Measurements from ENCODE around the gene CR1. TPM values are rescaled to one million over a fixed set of nuclear protein-coding genes. Genes with fewer than 3 reads are reported as not detected.

CR1 gene
- total RNA-seq, 1 experiment from 2014 or later, result not detected

DNA sequence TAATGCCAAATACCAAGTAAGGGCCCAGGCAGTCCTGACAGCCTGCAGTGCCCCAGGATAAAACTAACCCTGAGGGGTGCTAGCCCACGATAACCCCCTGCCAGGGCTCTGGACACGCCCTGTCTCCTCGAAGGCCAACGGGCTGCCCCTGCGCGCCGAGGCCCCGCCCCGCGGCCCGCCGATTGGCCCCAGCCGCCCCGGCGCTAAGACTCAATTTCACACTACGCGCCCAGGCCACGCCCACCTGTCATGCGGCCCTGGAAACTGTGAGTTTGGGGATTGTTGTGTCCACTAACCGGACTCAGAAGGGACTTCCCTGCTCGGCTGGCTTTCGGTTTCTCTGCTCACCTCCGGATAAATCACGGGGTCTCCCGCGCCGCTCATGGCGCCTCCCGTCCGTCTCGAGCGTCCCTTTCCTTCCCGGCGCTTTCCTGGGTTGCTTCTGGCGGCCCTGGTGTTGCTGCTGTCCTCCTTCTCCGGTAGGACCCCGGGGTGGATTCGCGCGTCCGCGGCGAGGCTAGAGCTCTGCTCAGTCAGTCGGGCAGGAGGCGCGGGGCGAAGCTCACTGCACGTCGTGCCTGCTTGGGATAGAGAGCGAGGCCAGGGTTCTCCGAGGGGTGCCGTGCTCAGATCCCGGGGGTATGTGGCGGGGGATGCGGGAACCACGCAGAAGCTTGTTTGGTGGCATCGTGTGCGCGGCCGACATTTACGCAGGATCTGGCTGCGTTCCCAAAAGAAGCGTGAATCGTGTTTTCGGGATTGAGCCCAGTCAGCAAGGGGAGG, 149.1 kb downstream of the CR1 start, which contains the start of gene CR1L:
Gene CR1L, plus strand, starts transcription at position 282 of the 783 bp plus-strand sequence. Its CDS starts 101 bp downstream, at position 383.
- intact Hi-C loops (cut with micrococcal nuclease; ENCODE audit: unreplicated experiment) (no loop called here), in situ Hi-C loops (cut with HindIII; ENCODE audit: low pct_unique_long_range_greater_than_20kb, low sequenced_read_pairs) (no loop called here)
- TF ChIP-seq POLR2AphosphoS5 (IDR thresholded peaks at IDR 0.05; ENCODE audit: low read depth, low read length), result no peak
- TF ChIP-seq SIN3A (IDR thresholded peaks at IDR 0.05; ENCODE audit: borderline replicate concordance, insufficient read depth, low read depth, low read length), result 0 out of 2 replicates have a peak, but pooled peaks have one; percentile 55
- POLR2A ChIA-PET, result no interaction called here
- Histone ChIP-seq H3K27ac (ENCODE audit: low read length) (no peak within 1 kb of the TSS), H3K9me3 (ENCODE audit: control insufficient read depth, insufficient read depth, low read depth, low read length) (no peaks in the 10 kb centered on the region), H3K4me3 (ENCODE audit: low read depth in 2 of 2, low read length in 2 of 2) (peak within 1 kb of the TSS; percentile 56 to 68), H3K27me3 (ENCODE audit: control insufficient read depth, insufficient read depth, low read length) (peaks cover 14% of the 10 kb centered on the region), H3K4me1 (ENCODE audit: control insufficient read depth, insufficient read depth, low read length) (no peaks in the 10 kb centered on the region), H3K36me3 (ENCODE audit: control insufficient read depth, insufficient read depth, low read length) (no peaks in the 10 kb centered on the region)
- DNase-seq (ENCODE audit: low read depth, low spot score) (no peak), ATAC-seq (peak; percentile 96)
- CTCF ChIA-PET, result no interaction called here
- no TSS peak for BruUV-seq (replicated peaks)

DNA sequence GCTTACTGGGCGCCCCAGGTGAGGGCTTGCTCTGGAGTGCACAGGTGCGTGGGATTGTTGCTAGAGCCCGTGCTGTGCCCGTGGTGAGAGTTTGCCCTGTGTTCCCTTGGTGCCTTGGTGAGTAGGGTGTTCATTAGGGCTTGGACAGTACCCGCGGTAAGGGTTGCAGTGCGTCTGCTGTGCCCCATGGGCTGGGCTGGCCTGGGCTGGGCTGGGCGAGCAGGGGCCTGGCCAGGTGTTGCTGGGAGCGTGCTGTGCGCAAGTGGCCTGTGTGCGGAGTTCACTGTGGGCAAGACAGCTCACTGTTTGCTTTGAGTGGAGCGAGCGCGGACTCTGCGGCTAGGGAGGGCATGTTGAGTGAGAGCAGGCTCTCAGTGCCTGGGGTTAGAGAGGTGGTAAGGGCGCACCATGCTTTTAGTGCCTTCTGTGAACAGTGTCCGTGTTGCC, 149.7 kb downstream of the CR1 start:
- Histone ChIP-seq H3K4me3 (ENCODE audit: low read depth in 2 of 2, low read length in 2 of 2) (no peak overlapping the region; a peak in 1 of 4 replicates), H3K27ac (ENCODE audit: low read length) (no peak overlapping the region), H3K4me1 (ENCODE audit: control insufficient read depth, insufficient read depth, low read length) (no peaks in the 10 kb centered on the region), H3K9me3 (ENCODE audit: control insufficient read depth, insufficient read depth, low read depth, low read length) (no peaks in the 10 kb centered on the region), H3K27me3 (ENCODE audit: control insufficient read depth, insufficient read depth, low read length) (peaks cover 11% of the 10 kb centered on the region), H3K36me3 (ENCODE audit: control insufficient read depth, insufficient read depth, low read length) (no peaks in the 10 kb centered on the region)
- in situ Hi-C loops (cut with HindIII; ENCODE audit: low pct_unique_long_range_greater_than_20kb, low sequenced_read_pairs) (no loop called here), intact Hi-C loops (cut with micrococcal nuclease; ENCODE audit: unreplicated experiment) (no loop called here)
- ChIA-PET POLR2A (no interaction called here), CTCF (no interaction called here)
- BruUV-seq (replicated peaks), result no TSS peak
- DNase-seq (ENCODE audit: low read depth, low spot score), result no peak
- TF ChIP-seq POLR2AphosphoS5 (IDR thresholded peaks at IDR 0.05; ENCODE audit: low read depth, low read length), result no peak
- TF ChIP-seq SIN3A (IDR thresholded peaks at IDR 0.05; ENCODE audit: borderline replicate concordance, insufficient read depth, low read depth, low read length), result no peak
- no peak for TF ChIP-seq REST (IDR thresholded peaks at IDR 0.05; ENCODE audit: insufficient read depth in 1 of 2, low read depth in 2 of 2, low read length in 1 of 2)
- TF ChIP-seq TCF7L2 (IDR thresholded peaks at IDR 0.05; ENCODE audit: low read depth, low read length), result no peak
- no peak for TF ChIP-seq CTCF (IDR thresholded peaks at IDR 0.05)
- no peak for ATAC-seq

- Histone ChIP-seq H3K27ac (ENCODE audit: low read length) (no peak overlapping the region), H3K36me3 (ENCODE audit: control insufficient read depth, insufficient read depth, low read length) (no peaks in the 10 kb centered on the region), H3K4me3 (ENCODE audit: low read depth in 2 of 2, low read length in 2 of 2) (no peak overlapping the region), H3K27me3 (ENCODE audit: control insufficient read depth, insufficient read depth, low read length) (peaks cover 8% of the 10 kb centered on the region), H3K9me3 (ENCODE audit: control insufficient read depth, insufficient read depth, low read depth, low read length) (no peaks in the 10 kb centered on the region), H3K4me1 (ENCODE audit: control insufficient read depth, insufficient read depth, low read length) (no peaks in the 10 kb centered on the region)
- ChIA-PET POLR2A (no interaction called here), CTCF (no interaction called here)
- intact Hi-C loops (cut with micrococcal nuclease; ENCODE audit: unreplicated experiment), result no loop called here
- no TSS peak for BruUV-seq (replicated peaks)
- TF ChIP-seq TCF7L2 (IDR thresholded peaks at IDR 0.05; ENCODE audit: low read depth, low read length), result no peak
- TF ChIP-seq SIN3A (IDR thresholded peaks at IDR 0.05; ENCODE audit: borderline replicate concordance, insufficient read depth, low read depth, low read length), result no peak
- no peak for TF ChIP-seq CTCF (IDR thresholded peaks at IDR 0.05)
- no peak for TF ChIP-seq REST (IDR thresholded peaks at IDR 0.05; ENCODE audit: insufficient read depth in 1 of 2, low read depth in 2 of 2, low read length in 1 of 2)
- TF ChIP-seq POLR2AphosphoS5 (IDR thresholded peaks at IDR 0.05; ENCODE audit: low read depth, low read length), result no peak
- no peak for DNase-seq (ENCODE audit: low read depth, low spot score)
- in situ Hi-C loops (cut with HindIII; ENCODE audit: low pct_unique_long_range_greater_than_20kb, low sequenced_read_pairs), result no loop called here
- no peak for ATAC-seq
These were observed 150.2 kb downstream of the CR1 start for GRCh38 chr1:207646171-207646570.
